Measurements from ENCODE around the gene MYL7.
A peak's percentile ranks its signal among the peaks of the same experiment; 100 is the strongest.

The MYL7 gene

GRCh38 chr7:44124822-44125202, 16.3 kb downstream of the MYL7 start:
- Histone ChIP-seq H3K36me3 (ENCODE audit: control insufficient read depth, insufficient read depth, low read length) (peaks cover 23% of the 10 kb centered on the region), H3K9me3 (ENCODE audit: control insufficient read depth, insufficient read depth, low read length) (no peaks in the 10 kb centered on the region), H3K27me3 (ENCODE audit: control insufficient read depth, insufficient read depth, low read length) (peaks cover 5% of the 10 kb centered on the region), H3K4me1 (ENCODE audit: control insufficient read depth, insufficient read depth, low read length) (no peaks in the 10 kb centered on the region; the same call in 1 of the 2 replicates), H3K27ac (ENCODE audit: low read depth, low read length) (no peak overlapping the region), H3K9ac (ENCODE audit: low read depth, low read length) (no peak overlapping the region), H3K4me3 (ENCODE audit: low read depth, low read length) (no peak overlapping the region)

GRCh38 chr7:44123190-44124003, 17.7 kb downstream of the MYL7 start, which contains the start of gene POLD2:
TSS of gene POLD2 (minus strand) at chr7:44123548. CDS start at chr7:44122053, 1,495 bp downstream.
- Histone ChIP-seq H3K27ac (ENCODE audit: low read depth, low read length) (peak within 1 kb of the TSS; percentile 52), H3K4me3 (ENCODE audit: low read depth, low read length) (peak within 1 kb of the TSS; percentile 94), H3K27me3 (ENCODE audit: control insufficient read depth, insufficient read depth, low read length) (peaks cover 5% of the 10 kb centered on the region), H3K36me3 (ENCODE audit: control insufficient read depth, insufficient read depth, low read length) (peaks cover 36% of the 10 kb centered on the region), H3K9ac (ENCODE audit: low read depth, low read length) (peak within 1 kb of the TSS; percentile 84), H3K4me1 (ENCODE audit: control insufficient read depth, insufficient read depth, low read length) (no peaks in the 10 kb centered on the region; the same call in 1 of the 2 replicates), H3K9me3 (ENCODE audit: control insufficient read depth, insufficient read depth, low read length) (no peaks in the 10 kb centered on the region)

- H3K9ac ChIP-seq (ENCODE audit: low read depth, low read length) = peak overlapping the region; percentile 84
Observed at GRCh38 chr7:44122529-44122928, 18.6 kb downstream of the MYL7 start.

GRCh38 chr7:44121761-44122420, 19.2 kb downstream of the MYL7 start:
- H3K9ac ChIP-seq (ENCODE audit: low read depth, low read length) = no peak overlapping the region
- peaks cover 5% of the 10 kb centered on the region for H3K27me3 ChIP-seq (ENCODE audit: control insufficient read depth, insufficient read depth, low read length)
- 0 out of 2 replicates have a peak overlapping the region, but pooled peaks have one; percentile 94 for H3K4me3 ChIP-seq (ENCODE audit: low read depth, low read length)
- no peaks in the 10 kb centered on the region; the same call in 1 of the 2 replicates for H3K4me1 ChIP-seq (ENCODE audit: control insufficient read depth, insufficient read depth, low read length)
- H3K9me3 ChIP-seq (ENCODE audit: control insufficient read depth, insufficient read depth, low read length) = no peaks in the 10 kb centered on the region
- peaks cover 49% of the 10 kb centered on the region for H3K36me3 ChIP-seq (ENCODE audit: control insufficient read depth, insufficient read depth, low read length)
- H3K27ac ChIP-seq (ENCODE audit: low read depth, low read length) = no peak overlapping the region

More at GRCh38 chr7:44122529-44122928, 18.6 kb downstream of the MYL7 start:
- Histone ChIP-seq H3K9me3 (ENCODE audit: control insufficient read depth, insufficient read depth, low read length) (no peaks in the 10 kb centered on the region), H3K27ac (ENCODE audit: low read depth, low read length) (peak overlapping the region; percentile 52), H3K36me3 (ENCODE audit: control insufficient read depth, insufficient read depth, low read length) (peaks cover 43% of the 10 kb centered on the region), H3K4me3 (ENCODE audit: low read depth, low read length) (peak overlapping the region; percentile 94), H3K4me1 (ENCODE audit: control insufficient read depth, insufficient read depth, low read length) (no peaks in the 10 kb centered on the region; the same call in 1 of the 2 replicates), H3K27me3 (ENCODE audit: control insufficient read depth, insufficient read depth, low read length) (peaks cover 5% of the 10 kb centered on the region)

GRCh38 chr7:44120395-44120794, 20.7 kb downstream of the MYL7 start:
- no peak overlapping the region for H3K9ac ChIP-seq (ENCODE audit: low read depth, low read length)
- H3K27ac ChIP-seq (ENCODE audit: low read depth, low read length) = no peak overlapping the region
- H3K27me3 ChIP-seq (ENCODE audit: control insufficient read depth, insufficient read depth, low read length) = peaks cover 5% of the 10 kb centered on the region
- H3K4me1 ChIP-seq (ENCODE audit: control insufficient read depth, insufficient read depth, low read length) = no peaks in the 10 kb centered on the region; the same call in 1 of the 2 replicates
- no peak overlapping the region for H3K4me3 ChIP-seq (ENCODE audit: low read depth, low read length)
- H3K9me3 ChIP-seq (ENCODE audit: control insufficient read depth, insufficient read depth, low read length) = no peaks in the 10 kb centered on the region
- peaks cover 64% of the 10 kb centered on the region for H3K36me3 ChIP-seq (ENCODE audit: control insufficient read depth, insufficient read depth, low read length)

GRCh38 chr7:44119829-44120380, 21.2 kb downstream of the MYL7 start:
- Histone ChIP-seq H3K27me3 (ENCODE audit: control insufficient read depth, insufficient read depth, low read length) (peaks cover 3% of the 10 kb centered on the region; the same call in 1 of the 2 replicates), H3K4me3 (ENCODE audit: low read depth, low read length) (no peak overlapping the region), H3K9me3 (ENCODE audit: control insufficient read depth, insufficient read depth, low read length) (no peaks in the 10 kb centered on the region), H3K27ac (ENCODE audit: low read depth, low read length) (no peak overlapping the region), H3K4me1 (ENCODE audit: control insufficient read depth, insufficient read depth, low read length) (no peaks in the 10 kb centered on the region; the same call in 1 of the 2 replicates), H3K36me3 (ENCODE audit: control insufficient read depth, insufficient read depth, low read length) (peaks cover 69% of the 10 kb centered on the region), H3K9ac (ENCODE audit: low read depth, low read length) (no peak overlapping the region)

GRCh38 chr7:44117801-44118429, 23.2 kb downstream of the MYL7 start:
- Histone ChIP-seq H3K36me3 (ENCODE audit: control insufficient read depth, insufficient read depth, low read length) (peaks cover 84% of the 10 kb centered on the region), H3K4me3 (ENCODE audit: low read depth, low read length) (no peak overlapping the region), H3K27ac (ENCODE audit: low read depth, low read length) (no peak overlapping the region), H3K9ac (ENCODE audit: low read depth, low read length) (no peak overlapping the region), H3K27me3 (ENCODE audit: control insufficient read depth, insufficient read depth, low read length) (no peaks in the 10 kb centered on the region), H3K9me3 (ENCODE audit: control insufficient read depth, insufficient read depth, low read length) (no peaks in the 10 kb centered on the region), H3K4me1 (ENCODE audit: control insufficient read depth, insufficient read depth, low read length) (no peaks in the 10 kb centered on the region; the same call in 1 of the 2 replicates)

- no peaks in the 10 kb centered on the region for H3K9me3 ChIP-seq (ENCODE audit: control insufficient read depth, insufficient read depth, low read length)
- no peak overlapping the region for H3K9ac ChIP-seq (ENCODE audit: low read depth, low read length)
- no peak overlapping the region for H3K4me3 ChIP-seq (ENCODE audit: low read depth, low read length)
- no peaks in the 10 kb centered on the region for H3K27me3 ChIP-seq (ENCODE audit: control insufficient read depth, insufficient read depth, low read length)
- H3K4me1 ChIP-seq (ENCODE audit: control insufficient read depth, insufficient read depth, low read length) = no peaks in the 10 kb centered on the region; the same call in 1 of the 2 replicates
- peaks cover 83% of the 10 kb centered on the region for H3K36me3 ChIP-seq (ENCODE audit: control insufficient read depth, insufficient read depth, low read length)
- H3K27ac ChIP-seq (ENCODE audit: low read depth, low read length) = no peak overlapping the region
Observed at GRCh38 chr7:44116789-44117666, 24.1 kb downstream of the MYL7 start.

- Histone ChIP-seq H3K27me3 (ENCODE audit: control insufficient read depth, insufficient read depth, low read length) (no peaks in the 10 kb centered on the region), H3K27ac (ENCODE audit: low read depth, low read length) (no peak overlapping the region), H3K36me3 (ENCODE audit: control insufficient read depth, insufficient read depth, low read length) (peaks cover 82% of the 10 kb centered on the region), H3K4me1 (ENCODE audit: control insufficient read depth, insufficient read depth, low read length) (no peaks in the 10 kb centered on the region), H3K9ac (ENCODE audit: low read depth, low read length) (no peak overlapping the region), H3K4me3 (ENCODE audit: low read depth, low read length) (no peak overlapping the region), H3K9me3 (ENCODE audit: control insufficient read depth, insufficient read depth, low read length) (no peaks in the 10 kb centered on the region)
Observed at GRCh38 chr7:44116087-44116788, 24.9 kb downstream of the MYL7 start.

Measured in HUES48 (cell line).